GM21390 (cell line): ENCODE measurements around the gene CTNNA1.

Experiments
- ATAC-seq: cut with Tn5 transposase; IDR thresholded peaks from one replicate; pipeline ENCODE4 v1.9.1; 2021; ENCODE audit not compliant: unreplicated experiment

CTNNA1 gene

DNA sequence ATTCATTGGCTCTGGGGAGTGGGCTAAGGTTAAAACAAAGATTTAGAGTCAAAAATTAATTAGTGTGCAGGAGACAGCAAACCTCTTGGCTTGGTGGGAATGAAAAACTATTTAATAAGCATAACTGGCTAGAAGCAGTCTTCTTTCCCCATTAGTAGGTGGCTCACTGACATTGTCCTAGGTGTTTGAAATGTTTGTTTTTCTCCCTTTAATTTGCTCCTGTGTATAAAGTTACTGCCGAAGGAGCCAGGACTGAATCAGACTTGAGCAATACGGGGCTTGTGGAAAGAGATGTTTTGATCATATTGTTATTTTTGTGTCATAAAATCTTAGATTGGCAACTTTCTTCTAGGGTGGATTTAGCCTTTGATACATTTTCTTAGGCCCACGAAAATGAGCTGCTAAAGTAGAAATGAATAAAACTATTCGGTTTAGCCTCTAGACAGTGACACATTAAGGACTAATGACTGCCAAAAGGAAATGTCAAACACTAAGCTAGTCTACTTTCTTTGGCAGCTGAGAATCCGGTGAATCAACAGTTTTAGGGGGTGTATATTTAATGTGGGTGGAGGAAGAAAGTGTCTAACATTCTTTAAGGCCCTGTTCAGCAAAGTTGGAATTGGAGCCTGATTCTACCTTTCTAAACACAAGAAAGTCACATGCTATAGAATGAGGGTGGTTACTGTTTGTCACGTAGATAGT lies 91.7 kb downstream of the CTNNA1 start:
- ATAC-seq, result no peak

DNA sequence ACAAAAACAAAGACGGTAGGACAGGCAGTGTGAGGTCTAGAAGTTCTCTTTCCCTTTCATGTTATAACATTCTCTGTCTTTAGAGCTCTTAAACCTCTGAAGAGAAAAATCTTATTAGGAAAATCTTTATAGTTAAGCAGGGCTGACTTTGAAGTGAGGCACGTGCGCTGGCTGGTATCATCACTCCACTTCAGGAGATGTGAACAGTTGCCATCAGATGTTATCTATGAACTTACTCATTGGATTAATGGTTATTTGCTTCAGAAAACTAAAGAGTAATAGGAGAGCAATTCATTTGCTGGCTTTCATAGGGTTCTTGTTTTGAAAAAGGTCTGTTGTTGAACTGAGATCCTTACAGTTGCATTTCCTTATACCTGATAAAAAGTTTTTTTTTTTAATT lies 96.2 kb downstream of the CTNNA1 start:
- no peak for ATAC-seq

DNA sequence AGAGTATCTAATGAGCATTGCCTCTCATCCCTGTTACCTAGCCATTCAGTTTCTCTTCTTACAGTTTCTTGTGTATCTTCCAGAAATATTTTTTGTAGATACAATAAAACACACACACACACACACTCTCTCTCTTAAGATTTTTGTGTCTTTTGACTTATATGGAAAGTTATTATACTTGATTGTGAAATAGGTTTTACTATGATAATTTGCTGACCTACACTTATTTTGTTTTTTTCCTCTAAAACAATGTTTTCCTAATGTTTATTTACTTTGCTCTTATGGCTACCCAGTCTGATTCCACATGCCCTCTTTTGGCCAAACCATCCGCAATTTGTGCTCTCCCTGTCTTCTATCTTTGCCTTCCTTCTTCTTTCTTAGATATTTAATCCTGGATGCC lies 96.7 kb downstream of the CTNNA1 start:
- ATAC-seq, result no peak

DNA sequence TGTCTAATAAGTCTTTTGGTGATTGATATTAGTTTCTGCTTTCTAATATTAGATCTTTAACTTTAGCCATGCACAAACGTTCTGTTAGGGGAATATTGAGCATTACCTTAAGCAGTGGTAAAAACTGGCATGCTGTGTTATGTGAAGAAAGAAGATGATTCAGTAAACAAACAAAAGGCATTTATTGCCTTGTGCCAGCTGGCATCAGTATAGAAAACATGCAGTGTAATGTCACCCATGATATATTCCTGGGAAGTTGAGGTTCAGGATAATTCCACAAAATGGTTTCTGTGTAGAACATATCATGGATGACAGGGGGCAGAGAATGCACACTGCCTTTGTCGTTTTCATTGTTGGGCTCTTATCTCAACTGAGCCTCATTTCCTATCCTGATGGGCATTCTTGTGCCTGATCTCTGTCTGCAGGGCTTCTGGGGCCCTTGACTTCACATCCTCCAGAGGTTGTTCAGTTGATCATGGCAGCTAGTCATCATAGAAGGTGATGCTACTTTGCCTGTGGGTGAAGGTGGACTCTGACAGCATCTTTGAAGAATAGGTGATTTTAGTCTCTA lies 97.7 kb downstream of the CTNNA1 start:
- ATAC-seq, result no peak

DNA sequence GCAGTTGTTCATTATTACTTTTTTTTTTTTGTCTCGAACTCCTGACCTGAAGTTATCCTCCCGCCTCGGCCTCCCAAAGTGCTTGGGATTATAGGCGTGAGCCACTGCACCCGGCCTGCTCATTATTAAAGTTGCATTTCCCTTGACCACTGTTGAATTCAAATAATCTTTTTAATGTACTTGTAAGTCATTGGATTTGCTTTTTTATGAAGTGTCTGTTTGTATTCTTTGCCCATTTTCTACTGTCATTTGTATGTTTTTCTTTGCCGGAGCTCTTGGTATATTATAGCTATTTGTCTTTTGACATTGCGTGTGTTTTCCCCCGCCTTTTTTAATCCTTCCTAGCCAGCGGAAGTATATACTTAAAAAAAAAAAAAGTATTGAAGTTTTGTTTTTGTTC lies 99.9 kb downstream of the CTNNA1 start:
- no peak for ATAC-seq

DNA sequence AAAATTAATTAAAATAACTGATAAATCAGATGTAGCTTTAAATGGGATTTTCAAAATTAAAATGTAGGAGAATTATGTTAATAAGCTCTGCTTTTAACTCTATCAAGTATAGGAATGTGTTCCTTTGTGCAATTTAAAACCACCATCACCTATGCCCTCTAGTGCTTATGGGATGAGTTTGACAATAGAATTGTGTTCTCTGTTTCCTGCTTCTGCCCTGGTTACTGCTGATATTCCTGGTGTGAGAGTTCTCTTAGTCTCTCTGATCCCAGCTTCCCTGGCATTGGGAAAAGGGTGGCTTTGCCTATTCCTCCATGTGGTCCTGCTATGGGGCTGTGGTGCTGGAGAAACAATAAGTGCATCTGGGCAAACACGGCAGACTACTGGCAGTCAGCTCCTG lies 113.8 kb downstream of the CTNNA1 start:
- ATAC-seq, result no peak

DNA sequence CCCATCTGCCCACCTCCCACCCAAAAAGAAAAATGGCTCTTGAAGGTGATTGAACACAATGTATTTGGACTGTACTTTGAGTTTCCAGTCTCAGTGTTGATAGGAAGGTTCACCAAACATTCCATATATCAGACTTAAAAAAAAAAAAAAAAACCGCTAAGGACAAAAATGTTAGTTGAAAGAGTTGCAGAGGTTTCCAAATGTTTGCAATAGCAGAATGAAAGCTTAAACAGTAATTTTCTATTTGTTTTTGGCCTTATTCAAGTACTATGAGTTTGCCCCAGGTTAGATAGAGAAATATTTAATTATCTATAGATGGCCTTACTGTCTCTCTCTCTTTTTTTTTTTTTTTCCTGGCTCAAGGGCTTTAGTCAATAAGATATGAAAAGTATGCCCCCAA lies 115.8 kb downstream of the CTNNA1 start:
- ATAC-seq, result no peak

DNA sequence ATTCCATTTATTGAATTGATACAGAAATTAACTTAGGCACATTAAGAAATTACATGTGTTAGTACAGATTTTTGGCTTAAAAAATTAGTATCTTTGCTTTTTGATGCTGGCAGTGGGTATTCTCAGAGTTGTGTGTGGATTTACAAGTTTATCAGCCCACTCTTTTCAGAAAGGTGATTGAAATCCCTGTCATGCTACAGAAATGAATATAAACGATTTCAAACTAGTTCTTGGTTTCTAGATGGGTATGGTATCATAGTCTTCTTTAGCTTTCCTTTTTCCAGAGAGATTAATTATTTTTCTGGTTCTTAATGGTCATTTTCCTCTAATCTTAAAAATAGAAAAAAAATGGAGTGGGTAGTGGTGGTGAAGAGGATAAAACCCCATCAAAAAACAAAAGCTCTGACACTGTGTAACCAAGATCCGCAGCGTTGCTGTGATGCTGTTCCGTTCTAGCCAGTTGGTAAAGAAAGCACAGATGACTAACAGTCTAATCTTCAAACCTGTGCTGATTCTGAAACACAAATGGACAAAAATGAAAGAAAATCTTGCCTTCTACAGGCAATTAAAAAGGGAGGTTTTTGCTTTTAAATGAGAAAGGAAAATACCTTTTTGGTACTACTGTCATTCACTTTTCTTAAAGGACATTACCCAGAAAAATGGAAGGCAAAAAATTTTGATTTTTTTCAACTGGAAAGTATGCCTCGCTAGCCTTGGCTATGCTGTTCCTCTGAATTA lies 116.7 kb downstream of the CTNNA1 start:
- no peak for ATAC-seq

DNA sequence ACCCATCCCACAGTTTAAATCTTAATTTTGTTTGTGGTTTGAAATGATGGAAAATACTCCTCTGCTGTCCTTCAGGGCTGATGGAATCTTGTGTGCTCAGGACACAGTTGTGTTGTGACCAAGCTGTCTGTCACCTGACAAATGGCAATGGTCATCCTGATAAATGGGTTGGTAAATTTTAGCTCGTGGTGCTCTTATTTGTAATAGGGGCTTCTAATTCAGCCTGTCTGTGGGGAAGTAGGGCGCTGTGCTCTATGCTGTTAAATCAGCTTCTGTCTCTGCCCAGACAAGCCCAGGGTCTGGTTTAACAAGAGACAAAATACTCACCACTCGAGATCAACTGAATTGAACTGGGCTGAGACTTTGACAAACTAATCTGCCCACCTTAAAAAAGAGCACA lies 117.4 kb downstream of the CTNNA1 start:
- ATAC-seq, result no peak

DNA sequence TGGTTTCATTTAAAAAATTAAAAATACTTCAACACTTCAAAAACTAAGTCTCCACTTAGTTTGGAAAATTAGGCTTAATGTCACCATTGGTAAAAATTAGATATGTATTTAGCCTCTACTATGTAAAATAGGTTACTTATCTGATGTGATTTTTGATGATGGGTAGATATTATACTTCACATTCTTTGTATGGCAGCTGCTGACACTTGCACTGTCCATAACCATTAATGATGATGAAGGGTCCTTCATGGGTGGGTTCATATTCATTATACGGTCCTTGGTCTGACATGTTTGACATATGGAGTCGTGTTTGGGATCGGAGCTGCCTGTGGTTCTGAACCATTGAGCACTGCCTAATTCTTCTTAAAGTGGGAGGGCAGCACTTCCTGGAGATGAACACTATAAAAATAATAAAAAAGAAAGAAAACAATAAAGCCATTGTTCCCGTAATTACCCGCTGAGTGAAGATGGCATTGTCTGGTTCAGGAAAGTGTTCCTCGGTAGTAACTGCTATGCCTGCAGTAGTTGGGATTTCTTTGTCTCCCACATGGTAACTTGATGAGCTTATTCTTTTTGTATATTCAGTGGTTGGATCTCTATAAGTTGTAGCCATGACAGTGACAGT lies 119.7 kb downstream of the CTNNA1 start:
- ATAC-seq, result no peak

DNA sequence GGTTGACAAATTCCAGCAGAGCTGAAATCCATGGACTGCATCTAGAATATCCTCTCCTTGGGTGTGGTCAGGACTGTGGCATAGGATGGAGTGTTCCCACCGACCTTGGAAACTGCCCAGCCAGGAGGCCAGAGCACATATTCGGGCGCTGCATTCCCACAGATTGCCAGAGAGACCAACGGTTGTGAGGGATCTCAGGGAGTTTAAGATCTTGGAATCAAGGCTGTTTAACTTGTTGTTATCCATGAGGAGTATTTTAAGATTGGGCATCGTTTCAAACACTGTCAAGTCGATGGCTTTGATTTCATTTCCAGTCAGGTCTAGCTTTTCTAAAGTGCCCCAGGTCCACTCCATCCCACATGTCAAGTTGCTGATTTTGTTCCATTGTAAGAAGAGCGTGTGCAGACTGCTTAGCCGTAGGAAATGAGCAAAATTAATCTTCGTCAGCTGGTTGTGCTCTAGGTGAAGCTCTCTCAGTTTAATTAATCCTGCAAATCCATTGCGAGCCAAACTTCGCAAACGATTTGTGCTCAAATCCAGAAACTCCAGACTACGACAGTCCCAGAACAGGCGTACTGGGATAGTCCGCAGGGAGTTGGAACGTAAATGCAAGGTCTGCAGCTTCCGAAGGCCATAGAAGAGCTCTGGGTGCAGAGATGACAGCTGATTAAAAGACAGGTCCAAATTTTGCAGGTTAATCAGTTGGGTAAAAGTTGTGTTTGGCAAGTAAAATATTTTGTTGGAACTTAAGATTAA lies 120.4 kb downstream of the CTNNA1 start:
- ATAC-seq, result no peak

DNA sequence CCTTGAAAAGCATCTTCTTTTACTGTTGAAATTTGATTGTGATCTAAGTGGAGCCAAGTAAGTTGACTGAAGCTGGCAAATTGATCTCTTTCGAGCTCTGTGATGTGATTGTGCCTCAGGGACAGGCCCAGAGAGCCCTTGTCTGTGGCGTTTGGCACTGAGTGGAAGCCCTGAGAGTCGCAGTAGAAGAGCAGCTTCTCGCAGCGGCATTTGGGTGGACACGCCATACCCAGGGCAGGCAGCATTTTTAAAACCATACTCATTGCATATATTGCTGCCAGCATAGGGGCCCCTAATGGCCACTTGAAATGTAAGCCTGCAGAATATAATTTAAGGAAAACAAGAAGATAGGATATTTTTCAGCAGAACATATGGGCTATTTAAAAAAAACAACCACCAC lies 121.0 kb downstream of the CTNNA1 start:
- no peak for ATAC-seq

DNA sequence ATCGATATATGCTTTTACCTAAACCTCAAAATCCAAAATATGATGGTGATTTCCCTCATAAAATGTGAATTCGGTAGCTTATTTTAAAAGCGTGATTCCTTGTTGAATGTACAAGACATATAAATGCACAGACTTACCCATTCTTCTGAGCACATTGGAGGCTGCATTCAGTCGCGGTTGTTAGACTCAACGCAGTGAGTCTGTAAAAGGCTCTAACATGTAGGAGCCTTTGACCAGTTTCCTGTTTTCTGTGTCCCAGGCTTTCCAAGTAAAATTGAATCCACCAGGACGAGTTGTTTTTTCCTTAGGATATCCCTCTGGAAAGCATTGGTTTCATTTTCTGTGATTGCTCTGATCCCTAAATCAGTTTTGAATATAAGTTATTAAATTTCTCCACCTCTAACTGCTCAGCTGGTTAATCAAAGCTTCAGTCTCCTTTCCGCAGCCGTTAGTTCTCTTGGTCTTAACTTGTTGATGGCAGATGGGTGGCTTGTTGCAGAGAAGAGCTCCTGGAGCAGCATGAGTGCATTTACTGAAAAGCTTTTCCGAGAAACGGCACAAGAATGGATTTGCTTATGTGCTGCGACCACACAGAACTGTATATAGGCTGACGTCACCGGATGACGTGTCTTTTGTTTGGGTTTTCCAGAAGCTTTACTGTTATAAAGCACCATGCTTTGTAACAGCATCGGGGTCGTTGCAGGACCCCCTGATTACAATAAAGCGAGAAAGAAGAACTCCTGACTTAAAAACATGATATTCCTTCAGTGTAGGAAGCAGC lies 121.7 kb downstream of the CTNNA1 start, which contains the start of gene LRRTM2:
Gene LRRTM2, minus strand, starts transcription at position 565 of the 781 bp plus-strand sequence. Its CDS starts 424 bp downstream, at position 141.
- no peak for ATAC-seq

DNA sequence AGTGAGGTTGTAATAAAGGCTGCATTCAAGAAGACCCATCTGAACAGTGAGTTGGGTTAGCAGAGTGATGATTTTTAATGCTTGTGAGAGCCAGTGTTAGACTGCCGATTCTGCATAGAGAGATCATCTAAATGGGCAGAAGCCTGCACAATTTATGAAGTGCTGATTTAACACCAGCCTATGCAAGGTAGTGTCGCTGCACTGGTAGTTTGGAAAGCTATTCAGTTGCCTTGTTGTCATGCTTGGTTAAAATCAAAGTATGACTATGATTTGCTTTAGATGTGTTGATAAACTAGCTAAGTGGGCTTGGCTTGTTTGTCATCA lies 122.3 kb downstream of the CTNNA1 start:
- ATAC-seq, result no peak

DNA sequence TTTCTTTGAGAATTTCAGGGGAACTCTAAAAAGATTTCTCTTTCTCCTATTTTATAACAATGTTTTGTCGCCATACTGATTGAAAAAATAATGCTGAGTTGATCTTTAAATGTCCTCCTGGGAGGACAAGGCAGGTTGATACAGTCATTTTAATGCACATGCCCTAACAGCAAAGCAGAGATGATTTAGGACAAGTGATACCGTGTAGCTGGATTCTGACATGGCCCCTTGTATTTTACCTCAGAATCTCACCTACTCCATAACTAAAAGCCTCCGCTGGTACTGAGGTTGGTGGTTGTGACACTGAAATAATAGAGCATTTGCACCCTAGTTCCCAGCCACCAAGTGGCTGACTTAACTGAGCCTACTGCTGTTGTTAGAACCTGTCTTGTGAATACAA lies 122.7 kb downstream of the CTNNA1 start:
- ATAC-seq, result no peak

DNA sequence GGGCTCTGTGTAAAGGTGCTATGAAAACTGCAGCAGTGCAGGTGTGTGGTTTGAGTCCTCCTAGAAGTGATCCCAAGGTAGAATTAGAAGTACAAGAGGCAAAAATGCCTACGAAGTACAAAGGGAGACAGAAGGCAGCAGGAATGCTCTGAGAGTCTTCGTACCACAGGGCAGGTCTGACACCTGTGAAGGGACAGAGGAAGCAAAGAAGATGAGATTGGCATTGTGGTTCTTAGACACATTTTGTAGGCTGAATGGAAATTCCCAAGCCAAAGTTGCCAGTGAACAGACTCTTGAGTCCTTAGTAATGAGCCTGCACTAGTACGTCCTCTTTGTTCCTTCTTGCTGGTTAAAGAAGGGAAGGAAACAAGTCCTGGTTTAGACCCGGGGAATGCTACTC lies 123.6 kb downstream of the CTNNA1 start:
- ATAC-seq, result no peak

DNA sequence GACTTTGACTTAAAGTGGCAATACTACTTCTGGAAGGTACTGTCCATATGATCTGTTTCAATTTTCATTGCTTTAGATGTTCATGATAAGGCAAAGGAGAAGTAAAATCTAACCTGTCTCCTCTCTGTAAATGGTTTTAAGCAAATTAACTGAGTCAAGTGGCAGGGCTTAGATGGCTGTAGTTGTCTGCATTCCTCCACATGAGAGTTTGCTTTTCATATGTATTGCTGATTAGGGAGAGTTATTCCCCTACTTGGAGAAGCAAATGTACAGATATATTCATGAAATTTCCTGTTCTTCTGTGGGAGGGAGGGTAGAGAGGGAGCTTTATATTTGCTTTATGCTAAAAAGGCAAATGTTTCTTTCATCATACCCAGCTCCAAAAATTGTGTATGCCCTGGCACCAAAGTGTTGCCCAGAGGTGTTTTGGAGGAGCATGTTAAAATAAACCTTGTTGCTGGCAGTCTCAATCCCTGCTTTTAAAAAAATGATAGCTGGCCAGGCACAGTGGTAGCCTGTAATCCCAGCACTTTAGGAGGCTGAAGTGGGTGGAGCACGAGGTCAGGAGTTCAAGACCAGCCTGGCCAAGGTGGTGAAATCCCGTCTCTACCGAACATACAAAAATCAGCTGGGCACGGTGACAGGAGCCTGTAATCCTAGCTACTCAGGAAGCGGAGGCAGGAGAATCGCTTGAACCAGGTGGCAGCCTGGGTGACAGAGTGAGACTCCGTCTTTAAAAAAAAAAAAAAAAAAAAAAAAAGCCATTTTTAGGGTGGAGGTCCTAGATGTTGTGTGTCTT lies 125.4 kb downstream of the CTNNA1 start:
- ATAC-seq, result no peak

DNA sequence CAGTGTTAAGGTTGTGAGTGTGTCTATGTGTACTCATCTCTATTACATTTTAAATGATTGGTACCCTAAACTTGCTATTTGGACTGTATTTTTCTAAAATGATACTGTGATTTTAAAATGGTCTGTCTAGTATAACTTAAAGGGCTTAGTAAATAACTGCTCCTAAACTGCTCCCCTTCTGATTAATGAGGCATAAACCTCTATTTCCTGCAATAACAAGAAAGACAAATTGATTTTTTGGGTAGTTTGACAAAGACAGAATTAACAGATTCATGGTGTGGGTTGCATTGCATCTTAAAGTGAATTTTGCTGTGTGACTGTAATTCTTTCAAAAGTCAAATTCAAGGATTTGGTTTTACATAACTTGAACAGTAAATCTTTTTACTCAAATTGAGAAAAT lies 130.0 kb downstream of the CTNNA1 start:
- ATAC-seq, result no peak

DNA sequence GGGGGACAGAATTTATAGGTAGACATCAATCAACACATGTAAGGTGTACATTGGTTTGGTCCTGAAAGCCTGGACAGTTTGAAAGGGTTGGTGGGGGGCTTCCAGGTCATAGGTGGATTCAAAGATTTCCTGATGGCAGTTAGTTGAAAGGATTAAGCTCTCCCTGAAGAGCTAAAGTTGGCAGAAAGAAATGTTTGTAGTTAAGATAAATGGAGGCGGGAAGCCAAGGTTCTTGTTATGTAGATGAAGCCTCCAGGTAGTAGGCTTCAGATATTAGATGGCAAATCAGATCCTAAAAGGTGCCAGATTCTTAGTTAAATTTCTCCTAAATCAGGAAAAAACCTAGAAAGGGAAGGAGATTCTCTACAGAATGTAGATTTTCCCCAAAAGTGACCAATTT lies 130.9 kb downstream of the CTNNA1 start:
- ATAC-seq, result no peak

DNA sequence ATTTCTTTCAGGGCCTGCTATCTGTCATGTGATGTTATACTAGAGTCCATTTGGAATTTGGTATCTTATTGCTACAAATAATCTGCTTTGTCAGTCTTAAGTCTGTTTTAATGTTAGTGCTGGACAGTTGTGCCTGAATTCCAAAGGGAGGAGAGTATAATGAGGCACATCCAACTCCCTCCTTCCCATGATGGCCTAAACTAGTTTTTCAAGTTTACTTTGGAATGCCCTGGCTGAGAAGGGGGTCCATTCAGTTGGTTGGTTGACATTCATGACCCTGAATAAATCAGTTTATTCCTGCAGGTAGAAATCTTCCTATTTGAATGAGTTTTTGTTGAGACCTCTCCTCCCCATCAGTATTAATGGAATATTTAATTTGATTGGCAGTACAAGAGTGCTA lies 131.3 kb downstream of the CTNNA1 start:
- ATAC-seq, result no peak
